Dermis blood vessel endothelial cell (primary cell): ENCODE data around the gene C4orf46. TPM values are rescaled to one million over a fixed set of nuclear protein-coding genes. Genes with fewer than 3 reads are reported as not detected.
"Not testable (repeated sequence)": the region's sequence is repeated elsewhere in the genome, so short reads cannot be mapped to it uniquely, and the experiment has no call there.

ENCODE experiments used
- DNase-seq: peaks from one replicate; pipeline ENCODE4 v3.0.0; 2010
- total RNA-seq: library from RNA; depleted of rRNA; stranded (reverse); fragments of >200 nt; gene quantifications from 2 replicates; pipeline ENCODE4 v1.2.3, GENCODE V29; 2014

C4orf46 gene
- 7.7 and 13.6 TPM in 2 replicates for total RNA-seq

DNA sequence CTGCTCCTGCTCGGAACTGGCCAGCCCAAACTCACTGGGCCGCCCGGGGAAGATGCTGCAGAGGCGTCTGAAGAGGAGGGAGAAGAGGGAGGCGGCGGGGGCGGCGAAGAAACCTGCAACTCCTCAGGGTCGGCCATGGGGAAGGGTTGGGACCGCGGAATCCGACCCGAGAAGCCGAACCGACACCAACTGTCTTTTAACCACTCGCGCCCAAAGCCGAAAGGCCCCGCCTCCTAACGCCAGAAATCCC lies at the start of gene C4orf46:
Gene C4orf46 (minus strand): TSS at position 223 of the 250 bp plus-strand sequence. CDS start 86 bp downstream, at position 137.
- no peak for DNase-seq

DNA sequence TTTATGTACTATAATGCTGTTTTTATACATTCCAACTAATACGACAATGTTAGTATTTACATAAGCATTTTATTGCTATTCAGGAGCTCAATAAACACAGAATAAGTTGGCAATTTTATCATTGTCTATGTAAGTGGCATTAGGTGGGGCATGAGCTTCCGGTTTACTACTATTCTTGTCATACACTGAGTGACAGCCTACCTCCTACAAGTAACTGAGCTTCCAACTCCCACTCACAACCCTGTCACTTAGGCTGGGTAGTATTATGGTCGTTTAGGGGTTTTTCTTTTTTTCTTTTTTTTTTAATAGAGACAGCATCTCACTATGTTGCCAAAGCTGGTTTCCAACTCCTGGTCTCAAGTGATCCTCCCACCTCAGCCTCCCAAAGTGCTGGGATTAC lies 44.1 kb upstream of the C4orf46 start:
- no peak for DNase-seq

DNA sequence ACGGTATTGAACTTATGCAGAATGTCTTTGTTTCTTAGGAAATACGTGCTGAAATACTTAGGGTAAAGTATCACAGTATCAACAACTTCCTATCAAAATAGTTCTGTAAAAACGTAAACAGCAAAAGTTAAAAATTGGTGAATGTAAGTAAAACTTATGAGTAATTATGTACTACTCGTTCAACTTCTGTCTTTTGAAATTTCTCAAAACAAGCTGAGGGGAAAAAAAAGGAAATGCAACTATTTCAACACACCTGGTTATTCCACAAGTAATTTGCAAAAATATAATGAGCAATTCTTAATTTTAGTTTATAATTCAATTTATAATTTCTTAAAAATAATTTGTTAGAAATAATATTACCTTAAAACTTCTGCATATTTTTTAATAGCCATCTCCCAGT lies 43.2 kb upstream of the C4orf46 start:
- no peak for DNase-seq

DNA sequence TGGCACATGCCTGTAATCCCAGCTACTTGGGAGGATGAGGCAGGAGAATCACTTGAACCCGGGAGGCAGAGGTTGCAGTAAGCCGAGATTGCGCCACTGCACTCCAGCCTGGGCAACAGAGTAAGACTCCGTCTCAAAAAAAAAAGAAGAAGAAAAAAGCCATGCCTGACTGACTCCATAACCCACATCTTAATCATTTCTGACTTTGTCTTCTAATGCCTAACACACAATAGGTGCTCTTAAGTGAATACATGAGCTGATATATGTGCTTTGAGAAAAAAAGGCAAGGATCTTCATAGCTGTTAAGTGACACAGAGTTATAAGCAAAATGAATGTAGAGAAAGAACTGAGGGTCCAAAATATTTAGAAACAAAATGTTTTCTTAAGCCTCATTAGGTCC lies 40.9 kb upstream of the C4orf46 start:
- DNase-seq, result not testable (repeated sequence)

DNA sequence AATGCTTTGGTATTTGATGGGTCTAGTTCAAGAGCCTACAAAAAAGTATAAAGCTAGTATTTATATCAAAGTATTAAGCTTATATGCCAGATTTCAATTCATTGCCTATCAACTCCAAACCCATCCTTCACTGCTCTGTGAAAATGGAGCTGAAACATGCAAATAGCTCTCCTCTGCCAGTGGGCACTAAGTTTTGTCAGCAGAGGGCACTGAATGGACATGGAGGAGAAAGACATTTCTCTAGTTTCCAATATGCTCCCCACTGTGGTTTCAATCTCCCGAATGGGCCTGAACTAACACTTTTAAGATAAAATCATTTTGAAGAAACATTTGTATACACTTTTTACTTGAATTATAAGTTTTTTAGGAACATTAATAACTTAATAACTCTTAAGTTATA lies 39.1 kb upstream of the C4orf46 start:
- peak; percentile 41 for DNase-seq

DNA sequence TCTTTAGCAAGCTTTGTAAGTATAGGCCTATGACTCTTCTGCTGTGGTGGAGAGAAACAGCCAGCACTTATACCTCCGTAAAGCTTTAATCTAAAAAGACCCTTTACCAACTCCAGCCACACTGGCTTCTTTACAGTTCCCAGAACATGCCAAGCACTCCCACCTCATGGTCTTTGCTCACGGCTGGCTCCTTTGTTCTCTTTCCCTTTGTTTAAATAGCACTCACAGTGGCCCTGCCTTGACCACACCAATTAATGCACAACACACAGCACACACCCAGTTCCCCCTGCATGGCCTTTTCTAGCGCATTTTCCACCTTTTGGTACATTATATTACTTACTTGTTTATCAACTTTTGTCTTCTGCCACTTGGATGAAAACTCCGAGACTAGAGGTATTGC lies 32.6 kb upstream of the C4orf46 start:
- no peak for DNase-seq

DNA sequence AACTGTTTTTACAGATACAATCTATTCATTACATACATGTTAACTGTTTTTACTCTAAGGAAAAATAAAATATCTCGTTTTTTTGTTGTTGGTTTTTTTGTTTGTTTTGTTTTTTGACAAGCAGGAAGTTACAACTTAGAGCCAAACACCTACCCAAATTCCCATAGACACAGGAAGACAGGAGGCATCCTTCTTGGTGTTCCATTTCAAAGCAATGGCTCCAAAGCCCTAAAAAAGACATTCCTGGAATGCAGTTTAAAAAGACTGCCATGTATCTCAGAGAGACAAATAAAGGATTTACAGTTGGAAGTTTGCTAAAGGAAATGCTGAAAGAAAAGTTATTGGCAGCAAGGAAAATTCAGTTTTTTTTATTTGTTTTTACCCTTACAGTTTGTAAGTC lies 17.1 kb upstream of the C4orf46 start:
- no peak for DNase-seq

DNA sequence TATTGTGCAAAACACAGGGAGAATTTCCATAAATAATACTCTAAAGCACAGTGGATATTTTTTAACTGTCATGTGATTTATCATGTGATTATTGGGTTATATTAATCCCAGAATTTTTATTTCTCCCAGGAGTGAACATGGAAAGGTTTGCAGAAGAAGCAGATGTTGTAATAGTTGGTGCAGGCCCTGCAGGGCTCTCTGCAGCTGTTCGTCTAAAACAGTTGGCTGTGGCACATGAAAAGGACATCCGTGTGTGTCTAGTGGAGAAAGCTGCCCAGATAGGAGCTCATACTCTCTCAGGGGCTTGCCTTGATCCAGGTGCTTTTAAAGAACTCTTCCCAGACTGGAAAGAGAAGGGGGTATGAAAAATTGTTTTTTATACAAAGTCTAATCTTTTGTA lies 10.4 kb upstream of the C4orf46 start:
- DNase-seq, result no peak

DNA sequence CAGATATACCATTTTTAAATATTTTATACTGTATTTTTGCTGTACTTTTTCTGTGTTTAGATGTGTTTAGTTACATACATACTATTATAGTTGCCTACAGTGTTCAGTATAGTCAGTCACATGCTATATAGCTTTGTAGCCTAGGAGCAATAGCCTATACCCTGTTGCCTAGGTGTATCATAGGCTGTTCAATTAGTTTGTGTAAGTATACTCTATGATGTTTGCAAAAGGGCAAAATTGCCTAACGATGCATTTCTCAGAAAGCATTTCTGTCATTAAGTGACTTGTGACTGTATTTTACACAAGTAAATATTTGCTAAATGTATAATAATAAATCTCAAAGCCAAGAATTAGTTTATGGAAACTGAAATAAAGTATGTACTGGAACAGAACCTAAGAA lies 9.9 kb upstream of the C4orf46 start:
- DNase-seq, result no peak

DNA sequence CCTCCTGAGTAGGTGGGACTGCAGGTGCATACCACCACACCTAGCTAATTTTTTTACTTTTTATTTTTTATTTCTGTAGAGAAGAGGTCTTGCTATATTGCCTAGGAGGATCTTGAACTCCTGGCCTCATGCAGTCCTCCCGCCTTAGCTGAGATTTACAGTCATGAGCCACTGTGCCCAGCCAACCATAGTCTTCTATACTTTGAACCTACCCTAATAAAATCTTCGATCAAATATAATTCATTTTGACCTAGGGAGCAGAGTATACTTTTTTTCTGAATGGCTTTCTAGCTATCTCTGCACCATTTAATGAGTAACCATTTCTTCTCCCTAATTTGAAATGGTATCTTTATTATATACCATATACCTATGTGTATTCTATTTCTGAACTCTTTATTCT lies 7.1 kb upstream of the C4orf46 start:
- DNase-seq, result no peak

DNA sequence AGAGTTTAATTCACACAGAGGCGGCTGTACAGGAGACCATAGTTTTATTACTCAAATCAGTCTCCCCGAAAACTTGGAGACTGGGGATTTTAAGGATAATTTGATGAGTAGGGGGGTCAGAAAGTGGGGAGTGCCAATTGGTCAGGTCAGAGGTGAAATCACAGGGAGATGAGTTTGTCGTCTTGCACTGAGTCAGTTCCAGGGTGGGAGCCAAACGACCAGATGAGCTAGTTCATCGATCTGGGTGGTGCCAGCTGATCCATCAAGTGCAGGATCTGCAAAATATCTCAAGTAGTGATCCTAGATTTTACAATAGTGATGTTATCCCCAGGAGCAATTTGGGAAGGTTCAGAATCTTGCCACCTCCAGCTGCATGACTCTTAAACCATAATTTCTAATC lies 4.4 kb upstream of the C4orf46 start:
- no peak for DNase-seq

DNA sequence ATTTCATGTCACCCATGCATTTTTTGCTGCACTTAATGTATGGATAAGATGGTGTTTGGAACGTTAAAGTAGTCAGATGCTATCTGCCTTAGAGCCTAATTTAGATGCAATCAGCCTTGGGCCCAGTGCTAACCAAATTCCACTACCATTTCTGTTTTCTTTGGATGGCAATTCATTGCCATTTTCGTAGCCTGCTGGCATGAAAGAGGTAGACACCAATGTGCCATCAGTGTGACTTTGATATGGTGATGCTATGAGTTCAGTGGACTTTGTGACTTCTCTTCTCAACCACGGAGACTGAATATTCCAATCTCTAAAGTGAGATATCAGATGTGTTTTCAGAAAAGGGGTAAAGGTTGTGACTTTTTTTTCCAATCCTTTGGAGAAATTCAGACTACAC lies 1.9 kb upstream of the C4orf46 start:
- DNase-seq, result no peak

DNA sequence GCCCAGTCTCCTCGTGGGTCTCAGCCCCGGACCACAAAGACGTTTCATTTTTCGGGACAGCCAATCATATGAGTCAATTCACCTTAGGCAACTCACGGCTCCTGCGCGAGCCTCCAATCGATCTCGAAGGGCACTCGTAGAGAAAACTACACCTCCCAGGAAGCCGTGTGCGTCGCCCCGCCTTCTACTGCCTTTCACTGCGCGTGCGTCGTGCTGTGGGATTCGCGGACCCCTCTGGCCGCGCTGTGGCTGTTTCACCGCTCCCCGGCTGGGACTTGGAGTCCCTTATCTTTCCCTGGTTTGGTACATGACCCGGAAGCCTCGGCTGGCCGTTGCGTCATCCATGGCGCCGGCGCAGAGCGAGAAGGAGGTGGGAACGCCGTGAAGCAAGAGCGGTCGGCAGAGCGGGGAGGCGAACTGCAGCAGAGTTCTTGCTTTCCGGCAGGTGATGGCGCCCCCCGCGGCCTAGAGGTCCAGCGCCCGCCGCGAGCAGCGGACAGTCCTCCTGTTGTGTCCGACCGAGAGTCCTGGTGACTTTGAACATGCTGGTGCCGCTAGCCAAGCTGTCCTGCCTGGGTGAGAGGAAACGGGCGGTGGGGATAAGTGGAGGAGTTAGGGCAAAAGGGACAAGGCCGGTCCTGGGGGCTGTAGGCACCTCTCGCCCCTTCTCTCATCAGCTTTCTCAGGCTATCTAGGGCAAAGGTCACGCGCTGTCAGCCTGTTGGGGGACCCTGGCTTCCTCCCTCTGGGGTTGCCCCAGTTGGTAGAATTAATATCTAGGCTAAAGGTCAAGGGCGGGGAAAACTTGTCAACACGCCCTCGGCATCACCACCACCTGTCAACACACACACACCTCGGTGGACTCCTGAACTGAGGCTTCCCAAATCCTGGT lies 474 bp upstream of the C4orf46 start, which contains the start of gene ETFDH:
Gene ETFDH (plus strand): TSS at position 382 of the 892 bp plus-strand sequence. CDS start 161 bp downstream, at position 543.
- peak; percentile 99 for DNase-seq

DNA sequence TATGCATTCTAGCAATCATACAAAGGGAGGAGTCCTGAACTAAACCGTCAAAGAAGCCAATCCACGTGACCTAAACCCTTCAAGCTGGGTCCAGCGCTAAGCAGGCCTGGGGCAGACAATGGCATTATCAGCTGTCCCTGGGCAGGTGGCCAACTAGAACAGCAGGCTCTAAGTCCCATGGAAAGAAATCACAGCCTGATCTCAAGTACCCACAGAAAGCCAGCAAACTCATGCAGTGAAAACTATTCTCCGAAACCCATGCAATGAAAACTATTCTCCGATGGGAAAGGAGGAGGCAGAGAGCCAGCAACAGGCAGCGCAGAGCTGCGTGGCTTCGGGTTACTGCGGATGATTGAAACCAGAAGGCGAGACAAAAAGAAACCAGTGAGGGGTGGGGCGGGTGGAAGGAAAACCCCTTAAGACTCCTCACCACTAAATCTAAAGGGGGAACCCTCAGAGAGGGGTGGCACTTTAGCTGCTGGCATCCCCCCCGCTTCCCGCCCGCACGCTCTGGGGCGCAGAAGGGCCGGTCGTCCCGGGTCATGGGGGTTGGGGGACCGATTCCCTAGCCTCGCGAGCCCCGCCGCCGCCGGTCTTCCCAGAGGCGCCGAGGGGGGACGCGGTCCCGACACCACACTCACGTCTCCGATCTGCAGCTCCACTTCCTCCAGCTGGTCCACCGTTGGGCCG lies 567 bp downstream of the C4orf46 start:
- DNase-seq, result peak; percentile 92

DNA sequence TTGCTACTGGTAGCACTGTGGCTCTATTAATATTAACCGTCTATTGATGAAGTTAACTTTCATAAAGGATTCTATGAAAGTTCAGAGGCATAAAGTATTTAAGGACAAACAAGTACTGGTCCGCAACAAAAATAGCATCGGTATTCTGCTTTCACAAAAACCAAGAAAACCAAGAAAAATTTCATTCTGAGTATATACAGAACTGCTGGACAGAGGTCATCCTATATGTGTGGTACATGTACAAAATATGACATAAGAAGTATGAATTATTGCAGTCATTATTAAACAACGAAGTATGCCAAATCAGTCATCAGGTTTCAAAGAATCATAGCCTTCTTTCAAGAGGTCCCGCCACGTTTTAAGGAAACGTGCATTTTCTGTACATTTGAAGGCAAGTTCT lies 2.4 kb downstream of the C4orf46 start:
- DNase-seq, result no peak

DNA sequence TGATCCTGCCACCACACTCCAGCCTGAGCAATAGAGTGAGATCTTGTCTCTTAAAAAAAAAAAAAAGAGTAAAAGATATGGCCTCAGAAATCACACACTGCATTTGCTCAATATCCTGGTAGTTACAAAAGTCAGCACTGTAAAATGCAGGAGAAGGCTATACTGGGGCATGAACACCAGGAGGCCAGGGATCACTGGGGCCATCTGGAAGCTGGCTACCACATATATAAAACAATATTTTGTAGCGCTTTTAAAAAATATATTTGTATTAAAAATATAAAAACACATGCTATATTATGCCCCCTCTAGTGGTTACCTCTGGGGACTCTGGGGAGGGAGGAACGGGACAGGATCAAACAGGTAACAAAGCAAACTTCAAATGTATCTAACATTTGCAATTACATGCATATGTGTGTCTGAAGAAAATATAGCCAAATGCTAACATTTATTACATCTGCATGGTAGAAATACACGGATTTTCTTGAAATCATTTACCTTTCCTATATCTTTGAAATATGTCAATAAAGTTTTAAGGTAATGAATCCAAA lies 4.0 kb downstream of the C4orf46 start:
- peak; percentile 65 for DNase-seq

DNA sequence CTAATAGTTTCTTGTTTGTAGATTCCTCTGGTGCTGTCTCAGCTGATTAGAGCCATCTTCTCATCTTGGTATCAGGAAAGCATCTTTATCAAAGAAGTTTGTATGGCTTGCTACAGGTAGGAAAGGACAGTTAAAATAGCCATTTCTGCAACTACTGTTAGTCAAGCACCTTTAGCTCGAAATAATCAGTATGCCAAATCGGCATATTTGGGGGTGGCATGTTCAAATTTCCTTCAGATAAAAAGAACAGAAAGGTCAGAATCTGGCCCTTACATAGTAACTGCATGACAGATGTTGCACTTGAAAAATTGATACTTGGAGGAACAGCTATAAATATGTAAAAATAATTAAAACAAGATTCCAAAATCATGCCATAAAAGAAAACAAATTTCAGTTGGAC lies 4.8 kb downstream of the C4orf46 start:
- no peak for DNase-seq

DNA sequence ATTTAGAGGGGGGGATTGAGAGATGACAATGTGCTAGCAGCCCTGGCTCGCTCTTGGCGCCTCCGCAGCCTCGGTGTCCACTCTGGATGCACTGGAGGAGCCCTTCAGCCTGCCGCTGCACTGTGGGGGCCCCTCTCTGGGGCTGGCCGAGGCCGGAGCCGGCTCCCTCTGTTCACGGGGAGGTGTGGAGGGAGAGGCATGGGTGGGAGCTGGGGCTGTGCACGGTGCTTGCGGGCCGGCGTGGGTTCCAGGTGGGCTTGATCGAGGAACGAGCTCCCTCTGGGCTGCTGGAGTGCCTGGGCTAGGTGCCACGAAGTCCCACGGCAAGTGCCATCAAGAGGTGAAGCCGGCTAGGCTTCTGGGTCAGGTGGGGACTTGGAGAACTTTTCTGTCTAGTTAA lies 6.9 kb downstream of the C4orf46 start:
- DNase-seq, result no peak

DNA sequence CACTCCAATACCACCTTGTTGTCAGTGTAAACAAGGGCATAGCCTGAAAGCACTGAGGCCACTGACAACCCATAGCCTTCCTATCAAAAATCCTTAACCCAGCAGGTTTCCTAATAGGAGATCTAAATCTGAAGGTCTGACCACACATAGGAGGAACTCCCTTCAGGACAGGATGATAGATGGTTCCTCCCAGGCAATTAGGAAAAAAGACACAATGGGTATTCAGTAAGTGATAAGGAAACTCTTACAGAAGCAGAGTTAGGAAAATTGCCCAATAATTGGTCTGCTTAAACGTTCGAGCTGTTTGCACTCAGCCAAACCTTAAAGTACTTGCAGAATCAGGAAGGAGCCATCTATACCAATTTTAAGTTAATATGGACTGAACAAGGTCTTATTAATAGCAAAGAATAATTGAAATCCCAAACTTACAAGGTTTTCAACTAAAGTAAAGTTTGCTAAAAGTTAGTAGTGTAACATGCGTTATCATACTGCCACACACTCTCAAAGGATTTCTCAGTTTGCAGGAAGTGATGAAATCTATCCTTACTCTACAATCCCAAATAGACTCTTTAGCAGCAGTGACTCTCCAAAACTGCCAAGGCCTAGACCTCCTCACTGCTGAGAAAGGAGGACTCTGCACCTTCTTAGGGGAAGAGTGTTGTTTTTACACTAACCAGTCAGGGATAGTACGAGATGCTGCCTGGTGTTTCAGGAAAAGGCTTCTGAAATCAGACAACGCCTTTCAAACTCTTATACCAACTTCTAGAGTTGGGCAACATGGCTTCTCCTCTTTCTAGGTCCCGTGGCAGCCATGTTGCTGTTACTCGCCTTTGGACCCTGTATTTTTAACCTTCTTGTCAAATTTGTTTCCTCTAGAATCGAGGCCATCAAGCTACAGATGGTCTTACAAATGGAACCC lies 7.7 kb downstream of the C4orf46 start:
- DNase-seq, result not testable (repeated sequence)

DNA sequence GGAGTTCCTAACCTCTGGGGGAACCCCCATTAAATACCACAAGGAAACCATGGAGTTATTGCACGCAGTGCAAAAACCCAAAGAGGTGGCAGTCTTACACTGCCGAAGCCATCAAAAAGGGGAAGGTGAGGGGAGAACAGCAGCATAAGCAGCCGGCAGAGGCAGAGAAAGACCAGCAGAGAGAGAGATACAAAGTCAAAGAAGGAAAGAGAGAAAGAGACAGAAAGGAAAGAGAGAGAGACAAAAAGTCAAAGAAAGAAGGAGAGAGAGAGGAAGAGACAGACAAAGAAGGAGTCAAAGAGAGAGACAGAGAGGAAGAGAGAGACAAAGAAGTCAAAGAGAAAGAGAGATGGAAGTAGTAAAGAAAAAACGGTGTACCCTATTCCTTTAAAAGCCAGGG lies 8.4 kb downstream of the C4orf46 start:
- not testable (repeated sequence) for DNase-seq

DNA sequence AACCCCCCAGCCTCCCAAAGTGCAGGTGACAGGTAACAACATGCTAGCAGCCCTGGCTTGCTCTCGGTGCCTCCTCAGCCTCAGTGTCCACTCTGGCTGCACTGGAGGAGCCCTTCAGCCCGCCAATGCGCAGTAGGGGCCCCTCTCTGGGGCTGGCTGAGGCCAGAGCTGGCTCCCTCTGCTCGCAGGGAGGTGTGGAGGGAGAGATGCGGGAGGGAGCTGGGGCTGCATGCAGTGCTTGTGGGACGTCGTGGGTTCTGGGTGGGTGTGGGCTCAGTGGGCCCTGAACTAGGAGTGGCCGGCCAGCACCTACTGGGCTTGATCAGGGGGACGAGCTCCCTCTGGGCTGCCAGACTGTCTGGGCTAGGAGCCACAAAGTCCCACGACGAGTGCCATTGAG lies 14.4 kb downstream of the C4orf46 start:
- no peak for DNase-seq

DNA sequence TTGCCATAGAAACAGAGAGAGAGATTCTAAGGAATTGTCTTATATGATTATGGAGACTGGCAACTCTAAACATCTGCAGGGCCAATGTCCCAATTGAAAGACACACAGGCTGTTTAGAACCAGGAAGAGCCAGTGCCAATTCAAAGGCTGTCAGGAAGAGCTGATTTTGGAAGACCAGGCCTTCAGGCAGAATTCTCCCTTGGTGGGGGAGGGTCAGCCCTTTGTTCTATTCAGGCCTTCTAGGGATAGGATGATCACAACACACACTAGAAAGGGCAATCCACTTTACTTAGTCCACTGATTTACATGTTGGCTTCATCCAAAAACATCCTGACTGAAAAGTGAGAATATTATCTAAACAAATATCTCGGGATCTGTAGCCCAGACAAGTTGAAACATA lies 15.2 kb downstream of the C4orf46 start:
- DNase-seq, result no peak

DNA sequence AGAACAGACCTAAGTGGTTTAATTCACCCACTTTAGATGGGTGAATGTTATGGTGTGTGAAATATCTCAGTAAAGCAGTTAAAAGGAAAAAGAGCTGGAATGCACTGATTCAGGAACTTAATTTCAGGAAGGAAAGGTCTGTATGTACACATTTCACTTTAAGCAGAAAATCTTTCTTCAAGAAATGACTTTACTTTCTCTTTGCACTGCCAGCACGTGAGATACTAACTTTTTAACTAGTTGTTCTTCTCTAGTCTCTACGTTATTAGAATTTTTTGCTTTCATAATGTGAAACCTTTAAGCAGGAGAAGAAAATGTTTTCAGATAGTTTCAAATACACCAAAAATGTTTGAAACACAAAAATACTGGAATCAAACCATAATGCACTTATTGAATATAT lies 18.8 kb downstream of the C4orf46 start:
- DNase-seq, result no peak
